Loucy (cell line): ENCODE data around the gene ISLR.

Experiments used
- H2AFZ ChIP-seq: fragments of 200-600 bp; sonication (generic); 2 replicates; pipeline ENCODE4 v1.6.0; 2016; ENCODE audit warnings: antibody characterized with exemption, mild to moderate bottlenecking, low read length, moderate library complexity
- H3F3A ChIP-seq: fragments of 200-600 bp; 2 replicates; pipeline ENCODE4 v1.6.0; 2016; ENCODE audit warnings: antibody characterized with exemption, low read depth, mild to moderate bottlenecking
- H3K27me3 ChIP-seq: fragments of 200-600 bp; sonication (generic); 2 replicates; pipeline ENCODE4 v1.6.1; 2014; ENCODE audit warnings: low read length, mild to moderate bottlenecking; ENCODE audit not compliant: insufficient read depth, poor library complexity, severe bottlenecking
- H3K36me3 ChIP-seq: fragments of 200-600 bp; sonication (generic); 2 replicates; pipeline ENCODE4 v1.6.1; 2016; ENCODE audit warnings: low read length; ENCODE audit not compliant: insufficient read depth
- H3K4me1 ChIP-seq: fragments of 200-600 bp; sonication (generic); 2 replicates; pipeline ENCODE4 v1.5.1; 2014; ENCODE audit warnings: low read length, mild to moderate bottlenecking; ENCODE audit not compliant: insufficient read depth, poor library complexity, severe bottlenecking
- H3K4me2 ChIP-seq: fragments of 200-600 bp; sonication (generic); 2 replicates; pipeline ENCODE4 v1.6.0; 2014; ENCODE audit warnings: antibody characterized with exemption, low read length, low read depth, mild to moderate bottlenecking; ENCODE audit not compliant: poor library complexity, severe bottlenecking
- H3K4me3 ChIP-seq: fragments of 200-600 bp; sonication (generic); 2 replicates; pipeline ENCODE4 v1.5.1; 2014; ENCODE audit warnings: low read length, mild to moderate bottlenecking, mixed read lengths; ENCODE audit not compliant: poor library complexity, severe bottlenecking
- H3K79me2 ChIP-seq: fragments of 200-600 bp; sonication (generic); 2 replicates; pipeline ENCODE4 v1.6.1; 2014; ENCODE audit warnings: low read length; ENCODE audit not compliant: insufficient read depth
- H3K9ac ChIP-seq: fragments of 200-600 bp; sonication (generic); 2 replicates; pipeline ENCODE4 v1.6.0; 2014; ENCODE audit warnings: mild to moderate bottlenecking, low read depth, low read length, moderate library complexity; ENCODE audit not compliant: poor library complexity, severe bottlenecking
- H3K9me2 ChIP-seq: fragments of 200-600 bp; sonication (generic); replicated peaks from 2 replicates; pipeline ENCODE4 v1.6.1; 2016; ENCODE audit warnings: low read depth, low read length, mixed read lengths
- H3K9me3 ChIP-seq: fragments of 200-600 bp; sonication (generic); 2 replicates; pipeline ENCODE4 v1.6.1; 2014; ENCODE audit warnings: mild to moderate bottlenecking, antibody characterized with exemption, low read length, low read depth; ENCODE audit not compliant: insufficient read depth
- H4K20me1 ChIP-seq: fragments of 200-600 bp; sonication (generic); 2 replicates; pipeline ENCODE4 v1.6.0; 2014; ENCODE audit warnings: antibody characterized with exemption, low read length, mild to moderate bottlenecking; ENCODE audit not compliant: insufficient read depth, poor library complexity, severe bottlenecking
- CTCF ChIP-seq: fragments of 200-600 bp; sonication (generic); conservative IDR thresholded peaks from 2 replicates; pipeline ENCODE4 v1.5.1; 2014; ENCODE audit warnings: mild to moderate bottlenecking, antibody characterized with exemption, low read length
- EZH2phosphoT487 ChIP-seq: fragments of 200-600 bp; IDR thresholded peaks from 2 replicates; pipeline ENCODE4 v1.6.1; 2018; ENCODE audit warnings: antibody characterized with exemption, mild to moderate bottlenecking, moderate library complexity, borderline replicate concordance

ISLR gene

DNA sequence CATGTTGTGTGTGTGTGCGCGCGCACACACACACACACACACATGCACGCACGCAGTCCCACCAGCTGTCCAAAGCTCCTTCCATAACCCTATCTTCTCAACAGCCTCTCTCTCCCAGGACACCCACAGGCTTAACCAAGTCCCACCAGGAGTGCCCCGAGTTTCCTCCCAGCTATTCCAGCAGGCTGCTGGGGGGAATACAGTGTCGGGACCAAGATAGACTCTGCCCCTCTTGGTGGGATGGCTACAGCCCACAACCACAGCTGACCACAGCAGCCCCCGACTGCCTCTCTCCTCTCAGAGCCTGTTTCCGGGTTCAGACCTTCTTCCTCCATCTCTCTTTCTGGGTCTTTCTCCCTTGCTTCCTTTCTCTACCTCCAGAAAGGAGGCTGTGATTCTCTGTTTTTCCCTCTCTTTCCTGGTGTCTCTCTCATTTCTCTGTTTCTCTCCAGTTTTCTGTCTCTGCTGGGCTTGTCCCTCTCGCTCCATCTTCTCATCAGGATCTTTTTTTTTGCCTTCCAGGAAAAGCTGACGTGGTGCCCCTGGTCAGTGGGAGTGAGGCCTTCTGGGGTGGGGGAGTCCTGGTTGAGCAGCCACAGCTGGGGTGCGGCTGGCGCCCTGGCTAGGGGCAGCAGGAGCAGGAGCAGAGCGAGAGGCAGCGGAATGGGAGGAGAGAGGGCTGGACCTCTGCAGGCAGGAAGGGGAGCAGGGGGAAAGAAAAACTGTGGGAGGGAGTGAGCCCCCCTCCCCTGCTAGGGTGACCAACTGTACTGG lies 3.3 kb upstream of the ISLR start:
- H3K4me2 ChIP-seq, result no peak overlapping the region

GRCh38 chr15:74170875-74171578 lies 2.5 kb upstream of the ISLR start:
- Histone ChIP-seq H3K27me3 (no peaks in the 10 kb centered on the region), H4K20me1 (no peaks in the 10 kb centered on the region), H3K36me3 (no peaks in the 10 kb centered on the region), H3K4me1 (no peaks in the 10 kb centered on the region), H3K79me2 (no peaks in the 10 kb centered on the region), H2AFZ (no peak overlapping the region), H3K4me2 (no peak overlapping the region), H3K9ac (no peak overlapping the region), H3F3A (no peaks in the 10 kb centered on the region), H3K9me3 (no peaks in the 10 kb centered on the region), H3K9me2 (no peaks in the 10 kb centered on the region), H3K4me3 (no peak overlapping the region)
- TF ChIP-seq EZH2phosphoT487 (no peak), CTCF (no peak)

More for the DNA sequence above, 3.3 kb upstream of the ISLR start:
- no peaks in the 10 kb centered on the region for H3K27me3 ChIP-seq
- no peaks in the 10 kb centered on the region for H4K20me1 ChIP-seq
- H3K4me1 ChIP-seq, result no peaks in the 10 kb centered on the region
- no peaks in the 10 kb centered on the region for H3F3A ChIP-seq
- H3K79me2 ChIP-seq, result no peaks in the 10 kb centered on the region
- no peaks in the 10 kb centered on the region for H3K9me2 ChIP-seq
- no peak overlapping the region for H3K4me3 ChIP-seq
- TF ChIP-seq EZH2phosphoT487, result no peak
- TF ChIP-seq CTCF, result no peak
- H3K9me3 ChIP-seq, result no peaks in the 10 kb centered on the region
- no peak overlapping the region for H3K9ac ChIP-seq
- no peak overlapping the region for H2AFZ ChIP-seq
- no peaks in the 10 kb centered on the region for H3K36me3 ChIP-seq

GRCh38 chr15:74171965-74172541 lies 1.5 kb upstream of the ISLR start:
- H3K9ac ChIP-seq, result no peak overlapping the region
- no peak overlapping the region for H2AFZ ChIP-seq
- H3K9me2 ChIP-seq, result no peaks in the 10 kb centered on the region
- H3K4me2 ChIP-seq, result no peak overlapping the region
- H3K27me3 ChIP-seq, result no peaks in the 10 kb centered on the region
- H3K4me3 ChIP-seq, result no peak overlapping the region
- H3K9me3 ChIP-seq, result no peaks in the 10 kb centered on the region
- H4K20me1 ChIP-seq, result no peaks in the 10 kb centered on the region
- no peaks in the 10 kb centered on the region for H3K36me3 ChIP-seq
- H3K79me2 ChIP-seq, result no peaks in the 10 kb centered on the region
- no peaks in the 10 kb centered on the region for H3K4me1 ChIP-seq
- H3F3A ChIP-seq, result no peaks in the 10 kb centered on the region
- TF ChIP-seq CTCF (no peak), EZH2phosphoT487 (no peak)
